Measurements from ENCODE around the gene BRI3. TPM values are rescaled to one million over a fixed set of nuclear protein-coding genes. Genes with fewer than 3 reads are reported as not detected.

The BRI3 gene
- total and polyA plus RNA-seq, 9 of the 15 experiments (the other 6 are each of a cell fraction or from before 2014, with no cell fraction given) = 4.3 to 57.4 (median 18.6) TPM

DNA sequence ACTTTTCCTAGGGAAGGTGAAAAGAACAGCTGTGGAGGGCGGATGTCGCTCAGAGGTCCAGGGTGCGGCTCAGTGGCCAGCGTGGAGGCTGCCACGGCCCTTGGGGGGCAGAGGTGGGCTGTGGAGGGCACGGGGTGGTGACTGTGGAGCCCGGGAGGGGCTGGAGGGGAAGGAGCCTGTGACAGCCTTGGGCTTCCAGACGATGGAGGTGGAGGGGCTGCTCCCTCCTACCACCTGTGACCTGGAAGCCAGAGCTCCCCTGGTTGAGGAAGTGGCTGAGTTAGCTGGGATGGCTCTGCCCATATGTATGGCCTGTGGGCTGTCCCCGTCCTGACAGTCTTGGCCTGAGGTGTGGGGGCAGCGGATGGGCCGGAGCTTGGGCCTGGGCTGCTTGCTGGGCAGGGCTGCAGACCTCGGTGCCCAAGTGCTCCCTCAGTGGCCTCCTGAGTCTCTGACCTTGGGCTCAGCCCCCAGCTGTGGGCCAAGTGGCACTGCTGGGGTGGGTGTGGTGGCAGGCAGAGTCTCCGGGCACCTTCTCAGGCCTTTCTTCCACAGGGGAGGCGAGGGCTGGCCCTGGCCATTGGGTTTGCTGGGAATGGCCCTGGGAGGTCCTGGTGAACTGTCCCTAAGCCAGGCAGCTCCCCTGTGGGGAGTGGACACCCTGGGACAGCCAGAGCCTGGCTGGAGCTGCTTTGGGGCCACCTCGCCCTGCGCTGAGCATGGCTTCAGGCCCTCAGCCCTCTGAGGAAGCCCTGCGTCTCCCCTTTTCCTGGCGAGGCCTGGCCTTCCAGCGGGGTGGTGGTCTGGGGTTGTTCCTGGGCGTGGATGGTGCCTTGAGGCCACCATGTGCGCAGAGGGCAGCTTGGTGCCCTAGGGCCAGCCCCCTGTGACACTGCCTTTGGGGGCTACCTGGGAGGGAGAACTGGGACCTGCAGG is 3.9 kb downstream of the BRI3 start:
- no peak overlapping the region for H3K4me2 ChIP-seq (ENCODE audit: insufficient read depth, low read length)
- peaks cover 5% of the 10 kb centered on the region; the same call in 1 of the 2 replicates for H4K20me1 ChIP-seq (replicated peaks; ENCODE audit: control insufficient read depth, insufficient read depth, low read length)
- no peak overlapping the region for H3K4me3 ChIP-seq
- H3K9me1 ChIP-seq (ENCODE audit: control insufficient read depth, insufficient read depth, low read length) = no peaks in the 10 kb centered on the region
- H3K27ac ChIP-seq (ENCODE audit: extremely low read depth, low read depth, low read length) = 0 out of 3 replicates have a peak overlapping the region, but pooled peaks have one; percentile 16
- 46% methylated on average over 19 of the region's 21 CpGs for WGBS (ENCODE audit: insufficient coverage, low coverage, missing lambda C conversion rate)
- CTCF ChIA-PET (ENCODE audit: low intra/inter-chr PET ratio) = no interaction called here
- TF ChIP-seq, protein P1, sequence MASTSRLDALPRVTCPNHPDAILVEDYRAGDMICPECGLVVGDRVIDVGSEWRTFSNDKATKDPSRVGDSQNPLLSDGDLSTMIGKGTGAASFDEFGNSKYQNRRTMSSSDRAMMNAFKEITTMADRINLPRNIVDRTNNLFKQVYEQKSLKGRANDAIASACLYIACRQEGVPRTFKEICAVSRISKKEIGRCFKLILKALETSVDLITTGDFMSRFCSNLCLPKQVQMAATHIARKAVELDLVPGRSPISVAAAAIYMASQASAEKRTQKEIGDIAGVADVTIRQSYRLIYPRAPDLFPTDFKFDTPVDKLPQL (IDR thresholded peaks at IDR 0.05; ENCODE audit: extremely low read depth, insufficient read length) = no peak
- TF ChIP-seq PCBP1 (IDR thresholded peaks at IDR 0.05; ENCODE audit: low read depth, low read length, poor library complexity, severe bottlenecking) (peak; percentile 34), RBFOX2 (IDR thresholded peaks at IDR 0.05; ENCODE audit: low read depth, low read length) (peak; percentile 46)
- peaks cover 21% of the 10 kb centered on the region for H3K79me2 ChIP-seq (ENCODE audit: control insufficient read depth, insufficient read depth, low read length)
- H3K9me3 ChIP-seq (replicated peaks; ENCODE audit: control insufficient read depth, insufficient read depth, low read depth, low read length) = no peaks in the 10 kb centered on the region
- H2AFZ ChIP-seq (ENCODE audit: low read depth, low read length) = no peak overlapping the region
- H3K36me3 ChIP-seq (ENCODE audit: control insufficient read depth, insufficient read depth, low read length) = peaks cover 23% of the 10 kb centered on the region; the same call in 2 of the 3 replicates
- ATAC-seq = no peak
- in situ Hi-C loops (cut with MboI) (no loop called here), intact Hi-C loops (cut with micrococcal nuclease) (no loop called here)
- FAIRE-seq = no peak
- peak overlapping the region in 1 of 2 experiments; percentile 88; a peak in 2 of 4 replicates for H3K9ac ChIP-seq (ENCODE audit: insufficient read depth in 1 of 2, low read depth in 2 of 2, low read length in 2 of 2)
- no TSS peak for BruUV-seq (replicated peaks)
- no peak for DNase-seq (ENCODE audit: extremely low read depth in 1 of 4, low spot score in 3 of 4)
- peaks cover 9 to 70% of the 10 kb centered on the region in 2 experiments; a peak in 4 of 5 replicates for H3K4me1 ChIP-seq (replicated peaks in 1 of 2; ENCODE audit: control insufficient read depth in 2 of 2, insufficient read depth in 2 of 2, low read length in 2 of 2)
- peaks cover 0 to 35% of the 10 kb centered on the region in 2 experiments; a peak in 2 of 5 replicates for H3K27me3 ChIP-seq (ENCODE audit: control insufficient read depth in 2 of 2, insufficient read depth in 2 of 2, low read length in 2 of 2)
- POLR2A ChIA-PET = interaction anchor here (0.7 to 1.6 kb wide), 3 partner anchors 50 to 144 kb away, joined by 3 to 8 read pairs (median 5); no protein-coding TSS in a partner anchor
